OCI-LY1 (cell line): ENCODE data around the gene SLC30A4.

Experiments
- H2AFZ ChIP-seq: fragments of 200-600 bp; sonication (generic), shearing (Covaris generic); 2 replicates; pipeline ENCODE4 v1.6.0; 2014; ENCODE audit warnings: antibody characterized with exemption, mild to moderate bottlenecking, low read length
- H3F3A ChIP-seq: fragments of 200-600 bp; sonication (generic), shearing (Covaris generic); 2 replicates; pipeline ENCODE4 v1.6.0; 2014; ENCODE audit warnings: mild to moderate bottlenecking, antibody characterized with exemption, low read length, moderate library complexity; ENCODE audit not compliant: insufficient read depth
- H3K27ac ChIP-seq: fragments of 200-600 bp; sonication (generic); 2 replicates; pipeline ENCODE4 v1.5.1; 2014; ENCODE audit warnings: low read length, mixed run types, mild to moderate bottlenecking, low read depth; ENCODE audit not compliant: poor library complexity, severe bottlenecking
- H3K27me3 ChIP-seq: fragments of 200-600 bp; sonication (generic); 2 replicates; pipeline ENCODE4 v1.6.0; 2014; ENCODE audit warnings: antibody characterized with exemption, mild to moderate bottlenecking, low read length, moderate library complexity; ENCODE audit not compliant: insufficient read depth
- H3K36me3 ChIP-seq: fragments of 200-600 bp; sonication (generic); 2 replicates; pipeline ENCODE4 v1.6.1; 2014; ENCODE audit warnings: mild to moderate bottlenecking, antibody characterized with exemption, low read length, moderate library complexity, mixed read lengths; ENCODE audit not compliant: insufficient read depth
- H3K4me1 ChIP-seq: fragments of 200-600 bp; sonication (generic); 2 replicates; pipeline ENCODE4 v1.5.1; 2014; ENCODE audit warnings: mild to moderate bottlenecking, low read length, moderate library complexity; ENCODE audit not compliant: insufficient read depth, severe bottlenecking
- H3K4me2 ChIP-seq: fragments of 200-600 bp; sonication (generic), shearing (Covaris generic); 2 replicates; pipeline ENCODE4 v1.6.1; 2014; ENCODE audit warnings: low read length
- H3K4me3 ChIP-seq: fragments of 200-600 bp; sonication (generic); 2 replicates; pipeline ENCODE4 v1.5.1; 2014; ENCODE audit warnings: low read length, low read depth, mild to moderate bottlenecking, mixed read lengths; ENCODE audit not compliant: poor library complexity, severe bottlenecking
- H3K79me2 ChIP-seq: fragments of 200-600 bp; shearing (Covaris generic); 2 replicates; pipeline ENCODE4 v1.6.1; 2016; ENCODE audit warnings: mixed run types, low read length, mixed read lengths; ENCODE audit not compliant: insufficient read depth
- H3K9ac ChIP-seq: fragments of 200-600 bp; sonication (generic), shearing (Covaris generic); 2 replicates; pipeline ENCODE4 v1.6.1; 2014; ENCODE audit warnings: mild to moderate bottlenecking, low read length, mixed read lengths
- H3K9me2 ChIP-seq: fragments of 200-600 bp; sonication (generic), shearing (Covaris generic); 2 replicates; pipeline ENCODE4 v1.6.1; 2014; ENCODE audit warnings: low read depth, mild to moderate bottlenecking, low read length, mixed read lengths
- H3K9me3 ChIP-seq: fragments of 200-600 bp; shearing (Covaris generic); 2 replicates; pipeline ENCODE4 v1.6.1; 2014; ENCODE audit warnings: low read length, mixed read lengths
- H4K20me1 ChIP-seq: fragments of 200-600 bp; sonication (generic), shearing (Covaris generic); 2 replicates; pipeline ENCODE4 v1.6.0; 2016; ENCODE audit warnings: mild to moderate bottlenecking, low read length; ENCODE audit not compliant: insufficient read depth
- CTCF ChIP-seq: fragments of 200-600 bp; sonication (generic), shearing (Covaris generic); IDR thresholded peaks from 2 replicates; pipeline ENCODE4 v1.5.1; 2017; ENCODE audit warnings: mild to moderate bottlenecking, antibody characterized with exemption, low read length, moderate library complexity, mixed read lengths
- EZH2 ChIP-seq: fragments of 200-600 bp; sonication (generic), shearing (Covaris generic); IDR thresholded peaks from 2 replicates; pipeline ENCODE4 v1.8.0; 2017; ENCODE audit warnings: borderline replicate concordance, mixed run types, mild to moderate bottlenecking, antibody characterized with exemption, low read length, moderate library complexity, mixed read lengths

SLC30A4 gene

GRCh38 chr15:45550436-45550835, 27.9 kb upstream of the SLC30A4 start:
- Histone ChIP-seq H3K36me3 (no peaks in the 10 kb centered on the region), H3F3A (no peaks in the 10 kb centered on the region), H3K79me2 (no peaks in the 10 kb centered on the region), H3K4me3 (no peak overlapping the region), H3K9me3 (no peaks in the 10 kb centered on the region), H3K9me2 (no peaks in the 10 kb centered on the region), H3K27me3 (no peaks in the 10 kb centered on the region), H3K4me2 (no peak overlapping the region), H4K20me1 (no peaks in the 10 kb centered on the region), H2AFZ (no peak overlapping the region), H3K4me1 (peaks cover 13% of the 10 kb centered on the region), H3K9ac (no peak overlapping the region), H3K27ac (no peak overlapping the region)
- TF ChIP-seq CTCF (no peak), EZH2 (no peak)

- H4K20me1 ChIP-seq: no peaks in the 10 kb centered on the region
- H3K27ac ChIP-seq: no peak overlapping the region
- H3K4me2 ChIP-seq: no peak overlapping the region
- no peaks in the 10 kb centered on the region for H3K27me3 ChIP-seq
- H3K79me2 ChIP-seq: no peaks in the 10 kb centered on the region
- H3K9me3 ChIP-seq: no peaks in the 10 kb centered on the region
- H2AFZ ChIP-seq: no peak overlapping the region
- peaks cover 20% of the 10 kb centered on the region for H3K4me1 ChIP-seq
- H3K36me3 ChIP-seq: no peaks in the 10 kb centered on the region
- no peaks in the 10 kb centered on the region for H3K9me2 ChIP-seq
- no peak overlapping the region for H3K4me3 ChIP-seq
- no peak overlapping the region for H3K9ac ChIP-seq
- H3F3A ChIP-seq: no peaks in the 10 kb centered on the region
- no peak for TF ChIP-seq CTCF
- TF ChIP-seq EZH2: no peak
Measured at GRCh38 chr15:45549541-45550220, 27.1 kb upstream of the SLC30A4 start.

- H3K4me3 ChIP-seq: no peak overlapping the region
- H3K27me3 ChIP-seq: no peaks in the 10 kb centered on the region
- H3K4me2 ChIP-seq: no peak overlapping the region
- H3F3A ChIP-seq: no peaks in the 10 kb centered on the region
- H3K9ac ChIP-seq: no peak overlapping the region
- H3K27ac ChIP-seq: no peak overlapping the region
- peaks cover 27% of the 10 kb centered on the region for H3K4me1 ChIP-seq
- H3K9me2 ChIP-seq: no peaks in the 10 kb centered on the region
- H3K79me2 ChIP-seq: no peaks in the 10 kb centered on the region
- no peaks in the 10 kb centered on the region for H3K36me3 ChIP-seq
- H4K20me1 ChIP-seq: no peaks in the 10 kb centered on the region
- H3K9me3 ChIP-seq: no peaks in the 10 kb centered on the region
- H2AFZ ChIP-seq: no peak overlapping the region
- TF ChIP-seq EZH2 (no peak), CTCF (no peak)
Measured at GRCh38 chr15:45548753-45549520, 26.4 kb upstream of the SLC30A4 start.
